ENCODE measurements around the gene BLACAT1.

- no peak for TF ChIP-seq CTCF (IDR thresholded peaks at IDR 0.05; ENCODE audit: borderline replicate concordance, extremely low read depth, low read length, poor library complexity, severe bottlenecking)
- no peak for TF ChIP-seq EZH2 (IDR thresholded peaks at IDR 0.05; ENCODE audit: borderline replicate concordance, low read depth, low read length, severe bottlenecking)
Measured at GRCh38 chr1:205502111-205502810, 46.4 kb upstream of the BLACAT1 start.
